H7 (cell line): ENCODE results near the gene RRN3. TPM values are rescaled to one million over a fixed set of nuclear protein-coding genes. Genes with fewer than 3 reads are reported as not detected.
"Not testable (repeated sequence)": the region's sequence is repeated elsewhere in the genome, so short reads cannot be mapped to it uniquely, and the experiment has no call there.

Experiments
- DNase-seq: peaks from one replicate; pipeline ENCODE4 v3.0.0; 2012
- H3K27me3 ChIP-seq: 2 replicates; pipeline ENCODE4 v1.6.0; 2011; ENCODE audit warnings: mild to moderate bottlenecking, low read length; ENCODE audit not compliant: control insufficient read depth, insufficient read depth
- H3K36me3 ChIP-seq: replicated peaks from 2 replicates; pipeline ENCODE4 v1.5.1; 2011; ENCODE audit warnings: low read length; ENCODE audit not compliant: control insufficient read depth, insufficient read depth
- H3K4me3 ChIP-seq: 2 replicates; pipeline ENCODE4 v1.5.1; 2011; ENCODE audit warnings: low read depth, mild to moderate bottlenecking, control low read depth, low read length, moderate library complexity; ENCODE audit not compliant: insufficient read depth
- total RNA-seq: library from RNA; depleted of rRNA; stranded (reverse); fragments of >200 nt; shearing (Covaris generic); gene quantifications from 2 replicates; pipeline ENCODE4 v1.2.3, GENCODE V29; 2014; rRNA removed

Gene RRN3
- total RNA-seq: 24.8 and 28.3 TPM in 2 replicates

- H3K36me3 ChIP-seq, H3K27me3 ChIP-seq: not testable (repeated sequence)
- peak; percentile 86 for DNase-seq
- peak within 1 kb of the TSS; percentile 51 for H3K4me3 ChIP-seq
Observed at GRCh38 chr16:15093955-15094827, at the start of gene RRN3. Gene RRN3, minus strand, starts transcription at chr16:15094272. Its CDS starts 39 bp downstream, at chr16:15094233.

GRCh38 chr16:15143601-15144091, 49.6 kb upstream of the RRN3 start:
- H3K36me3 ChIP-seq, H3K4me3 ChIP-seq, H3K27me3 ChIP-seq: not testable (repeated sequence)
- peak; percentile 44 for DNase-seq

GRCh38 chr16:15142891-15143600, 49.0 kb upstream of the RRN3 start:
- not testable (repeated sequence) for H3K4me3 ChIP-seq, H3K27me3 ChIP-seq, H3K36me3 ChIP-seq
- DNase-seq: peak; percentile 6

- DNase-seq: peak; percentile 8
- H3K36me3 ChIP-seq: not testable (repeated sequence)
Observed at GRCh38 chr16:15142107-15142890, 48.2 kb upstream of the RRN3 start.

GRCh38 chr16:15141586-15141985, 47.5 kb upstream of the RRN3 start:
- no peaks in the 10 kb centered on the region for H3K27me3 ChIP-seq
- H3K36me3 ChIP-seq: no peaks in the 10 kb centered on the region
- DNase-seq: no peak
- no peak overlapping the region for H3K4me3 ChIP-seq

More at GRCh38 chr16:15142107-15142890, 48.2 kb upstream of the RRN3 start:
- not testable (repeated sequence) for H3K4me3 ChIP-seq, H3K27me3 ChIP-seq

GRCh38 chr16:15140444-15141365, 46.6 kb upstream of the RRN3 start:
- H3K36me3 ChIP-seq, H3K4me3 ChIP-seq, H3K27me3 ChIP-seq: not testable (repeated sequence)
- peak; percentile 36 for DNase-seq

GRCh38 chr16:15137514-15137913, 43.4 kb upstream of the RRN3 start:
- DNase-seq, H3K4me3 ChIP-seq, H3K27me3 ChIP-seq, H3K36me3 ChIP-seq: not testable (repeated sequence)

GRCh38 chr16:15135483-15136360, 41.6 kb upstream of the RRN3 start:
- not testable (repeated sequence) for DNase-seq, H3K36me3 ChIP-seq, H3K4me3 ChIP-seq, H3K27me3 ChIP-seq

GRCh38 chr16:15134752-15135482, 40.8 kb upstream of the RRN3 start:
- H3K4me3 ChIP-seq, H3K27me3 ChIP-seq, H3K36me3 ChIP-seq, DNase-seq: not testable (repeated sequence)

- H3K36me3 ChIP-seq, H3K4me3 ChIP-seq, H3K27me3 ChIP-seq, DNase-seq: not testable (repeated sequence)
Observed at GRCh38 chr16:15133554-15133953, 39.5 kb upstream of the RRN3 start.

GRCh38 chr16:15132719-15133428, 38.8 kb upstream of the RRN3 start:
- not testable (repeated sequence) for H3K4me3 ChIP-seq, H3K36me3 ChIP-seq, DNase-seq, H3K27me3 ChIP-seq
